Tibial nerve (tissue), 4 donors: Measurements from ENCODE around the gene C12orf57.

Experiments
- EP300 ChIP-seq, 2 donors: sonication (generic); formaldehyde crosslinking; IDR thresholded peaks; one replicate each; pipeline ENCODE4 v1.6.1; 2017; ENCODE audit warnings: antibody characterized with exemption in 2 of 2, mild to moderate bottlenecking in 1 of 2
- TF ChIP-seq, protein P1 (sequence below), 5 experiments: fragments of 200-600 bp in 3 of 5; fragments of 450-650 bp in 2 of 5; sonication (generic) in 3 of 5; IDR thresholded peaks; one replicate each; pipeline ENCODE4 v1.5.1; 2016 to 2019; ENCODE audit warnings: antibody characterized with exemption in 5 of 5, mild to moderate bottlenecking in 3 of 5, moderate library complexity in 2 of 5

DNA sequence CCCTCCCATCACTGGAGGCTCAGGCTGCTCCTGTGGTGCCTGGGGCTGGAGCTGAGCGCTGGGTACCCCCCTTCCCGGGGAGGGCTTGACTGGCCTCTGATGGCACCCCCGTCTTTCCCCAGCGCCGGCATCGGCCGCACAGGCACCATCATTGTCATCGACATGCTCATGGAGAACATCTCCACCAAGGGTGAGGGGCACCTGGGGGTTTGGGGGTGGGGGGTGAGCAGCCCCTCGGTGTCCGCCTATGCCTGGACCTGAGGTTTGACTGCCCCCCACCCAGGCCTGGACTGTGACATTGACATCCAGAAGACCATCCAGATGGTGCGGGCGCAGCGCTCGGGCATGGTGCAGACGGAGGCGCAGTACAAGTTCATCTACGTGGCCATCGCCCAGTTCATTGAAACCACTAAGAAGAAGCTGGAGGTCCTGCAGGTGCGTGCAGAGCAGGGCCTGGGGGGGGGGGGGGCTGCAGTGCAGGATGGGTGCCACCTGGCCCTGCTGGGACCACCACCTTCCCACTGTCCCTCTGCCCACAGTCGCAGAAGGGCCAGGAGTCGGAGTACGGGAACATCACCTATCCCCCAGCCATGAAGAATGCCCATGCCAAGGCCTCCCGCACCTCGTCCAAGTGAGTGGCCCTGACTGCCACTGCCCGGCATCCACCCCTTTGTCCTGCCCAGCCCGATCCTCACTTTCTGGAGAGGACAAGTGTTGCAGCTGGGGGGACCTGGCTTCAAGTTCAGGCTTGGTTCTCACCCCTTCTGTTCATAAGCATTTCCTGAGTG lies 16.2 kb downstream of the C12orf57 start:
- TF ChIP-seq EP300 (IDR thresholded peaks at IDR 0.05), result no peak
- TF ChIP-seq, protein P1, sequence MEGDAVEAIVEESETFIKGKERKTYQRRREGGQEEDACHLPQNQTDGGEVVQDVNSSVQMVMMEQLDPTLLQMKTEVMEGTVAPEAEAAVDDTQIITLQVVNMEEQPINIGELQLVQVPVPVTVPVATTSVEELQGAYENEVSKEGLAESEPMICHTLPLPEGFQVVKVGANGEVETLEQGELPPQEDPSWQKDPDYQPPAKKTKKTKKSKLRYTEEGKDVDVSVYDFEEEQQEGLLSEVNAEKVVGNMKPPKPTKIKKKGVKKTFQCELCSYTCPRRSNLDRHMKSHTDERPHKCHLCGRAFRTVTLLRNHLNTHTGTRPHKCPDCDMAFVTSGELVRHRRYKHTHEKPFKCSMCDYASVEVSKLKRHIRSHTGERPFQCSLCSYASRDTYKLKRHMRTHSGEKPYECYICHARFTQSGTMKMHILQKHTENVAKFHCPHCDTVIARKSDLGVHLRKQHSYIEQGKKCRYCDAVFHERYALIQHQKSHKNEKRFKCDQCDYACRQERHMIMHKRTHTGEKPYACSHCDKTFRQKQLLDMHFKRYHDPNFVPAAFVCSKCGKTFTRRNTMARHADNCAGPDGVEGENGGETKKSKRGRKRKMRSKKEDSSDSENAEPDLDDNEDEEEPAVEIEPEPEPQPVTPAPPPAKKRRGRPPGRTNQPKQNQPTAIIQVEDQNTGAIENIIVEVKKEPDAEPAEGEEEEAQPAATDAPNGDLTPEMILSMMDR (IDR thresholded peaks at IDR 0.05), result no peak
